T-helper 17 cell (primary cell): ENCODE results near the gene ADAT1. TPM values are rescaled to one million over a fixed set of nuclear protein-coding genes. Genes with fewer than 3 reads are reported as not detected.

Experiments
- ATAC-seq: fragments of 150-1000 bp; cut with Tn5 transposase; 2 replicates; pipeline ENCODE4 v1.10.0; 2021; ENCODE audit warnings: mild to moderate bottlenecking, moderate library complexity
- DNase-seq, 3 donors: peaks; one replicate each; pipeline versions ENCODE4 v3.0.0 to v3.0.0-alpha.2; 2020 to 2021
- H3K9me3 ChIP-seq: one replicate; pipeline ENCODE4 v1.7.0; 2013; ENCODE audit warnings: low read length, mild to moderate bottlenecking; ENCODE audit not compliant: control insufficient read depth, poor library complexity, severe bottlenecking
- H3K27ac Mint-ChIP-seq: one replicate; pipeline ENCODE4 v1.8.0; 2022; ENCODE audit warnings: mild to moderate bottlenecking, moderate library complexity, mixed read lengths
- H3K27me3 Mint-ChIP-seq: one replicate; pipeline ENCODE4 v1.8.0; 2022; ENCODE audit warnings: mixed read lengths
- H3K36me3 Mint-ChIP-seq: one replicate; pipeline ENCODE4 v1.8.0; 2022; ENCODE audit warnings: low read depth, mixed read lengths
- H3K4me1 Mint-ChIP-seq: one replicate; pipeline ENCODE4 v1.8.0; 2022; ENCODE audit warnings: mild to moderate bottlenecking, mixed read lengths
- H3K4me3 Mint-ChIP-seq: one replicate; pipeline ENCODE4 v1.8.0; 2022; ENCODE audit warnings: mild to moderate bottlenecking, moderate library complexity, mixed read lengths
- total RNA-seq, 4 donors: library from RNA in 2 of 4; stranded (reverse) in 2 of 4; gene quantifications; one replicate each; pipeline ENCODE4 v1.2.3 and lab custom pipeline; 2022 to 2026

The ADAT1 gene
- 10 to 100 TPM; 57.9 to 64.1 TPM for total RNA-seq
- 36.7 to 47.0 reads per million in 2 donors for total RNA-seq (lab: John Stamatoyannopoulos, UW)

- H3K4me1 Mint-ChIP-seq = peaks cover 51% of the 10 kb centered on the region
These were observed at the start of gene ADAT1 for GRCh38 chr16:75622761-75623605. TSS of gene ADAT1 (minus strand) at chr16:75623281. CDS start at chr16:75620799, 2,482 bp downstream.

DNA sequence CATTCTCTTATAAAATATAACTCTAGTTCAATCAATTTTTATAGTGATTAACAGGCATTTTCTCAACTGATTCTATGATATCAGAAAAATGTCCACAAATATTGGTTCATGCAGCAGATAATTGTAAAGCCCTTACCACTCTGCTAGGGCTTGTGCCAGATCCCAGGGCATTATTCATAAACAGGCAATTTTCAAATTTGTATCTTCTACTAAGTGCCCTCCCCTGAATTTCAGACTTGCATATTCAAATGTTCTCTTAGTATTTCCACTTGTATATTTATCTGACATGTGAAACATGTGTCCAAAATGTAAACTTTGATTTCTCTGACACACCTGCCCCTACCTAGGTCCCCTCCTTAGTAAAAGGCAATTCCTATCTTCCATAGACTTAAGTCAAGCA lies 44.4 kb upstream of the ADAT1 start:
- H3K27ac Mint-ChIP-seq = no peak overlapping the region
- no peak overlapping the region for H3K4me3 Mint-ChIP-seq
- ATAC-seq (no peak), DNase-seq (no peak)
- peaks cover 5% of the 10 kb centered on the region for H3K4me1 Mint-ChIP-seq
- H3K36me3 Mint-ChIP-seq = no peaks in the 10 kb centered on the region
- no peaks in the 10 kb centered on the region for H3K27me3 Mint-ChIP-seq
- H3K9me3 ChIP-seq = no peaks in the 10 kb centered on the region

More at GRCh38 chr16:75622761-75623605, at the start of gene ADAT1:
- peaks cover 17% of the 10 kb centered on the region for H3K36me3 Mint-ChIP-seq
- no peaks in the 10 kb centered on the region for H3K9me3 ChIP-seq
- peak; percentile 96 for ATAC-seq
- peak within 1 kb of the TSS; percentile 96 for H3K27ac Mint-ChIP-seq
- peak; percentile 94 to 96 (median 95) for DNase-seq
- peak within 1 kb of the TSS; percentile 96 for H3K4me3 Mint-ChIP-seq
- H3K27me3 Mint-ChIP-seq = no peaks in the 10 kb centered on the region

DNA sequence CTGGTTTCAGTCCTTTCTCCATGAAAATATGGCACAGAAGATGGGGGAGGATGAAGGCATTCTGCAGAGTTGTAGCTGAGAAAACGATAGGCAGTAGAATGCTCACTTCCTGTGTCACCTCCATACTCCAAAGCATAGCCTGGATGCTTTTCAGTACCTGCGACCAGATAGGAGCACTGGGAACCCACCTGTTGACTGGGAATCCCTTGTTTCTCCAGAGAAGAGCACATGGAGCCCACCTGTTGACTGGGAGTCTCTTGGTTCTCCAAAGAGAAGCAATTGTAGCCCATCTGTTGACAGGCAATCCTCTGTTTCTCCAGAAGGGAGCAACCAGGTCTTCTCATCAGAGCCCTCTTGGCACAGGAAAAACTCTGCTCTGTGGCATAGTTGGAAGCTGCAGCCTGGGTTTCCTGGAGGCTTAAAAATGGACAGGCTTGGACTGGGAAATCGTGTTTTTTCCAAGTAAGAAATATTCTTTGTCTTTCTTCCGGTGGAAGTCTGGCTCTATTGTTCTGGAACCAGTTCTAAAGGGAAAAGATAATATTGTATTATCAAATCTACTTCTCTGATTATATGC lies 37.7 kb upstream of the ADAT1 start:
- H3K9me3 ChIP-seq = no peaks in the 10 kb centered on the region
- Mint-ChIP-seq H3K4me3 (no peak overlapping the region), H3K4me1 (peaks cover 13% of the 10 kb centered on the region), H3K36me3 (peaks cover 10% of the 10 kb centered on the region), H3K27me3 (no peaks in the 10 kb centered on the region), H3K27ac (no peak overlapping the region)
- ATAC-seq (no peak), DNase-seq (no peak)

DNA sequence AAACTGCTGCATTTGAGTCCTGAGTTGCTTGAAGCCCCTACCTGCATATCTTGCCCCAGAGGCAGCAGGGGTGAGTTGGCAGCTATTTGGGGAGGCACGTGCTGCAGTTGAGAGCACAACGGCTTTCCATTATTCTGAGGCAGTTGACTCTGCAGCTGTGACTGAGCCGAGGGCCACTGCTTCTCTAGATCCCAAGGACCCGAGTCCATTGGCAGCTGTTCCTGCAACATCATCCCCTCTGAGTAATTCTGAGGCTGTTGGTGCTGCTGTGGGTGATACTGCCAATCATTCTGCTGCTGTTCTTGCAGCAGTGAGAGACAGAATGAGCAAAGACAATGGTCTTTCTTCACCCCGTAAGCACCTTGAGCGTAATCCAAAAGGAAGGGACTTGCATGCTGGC lies 37.2 kb upstream of the ADAT1 start:
- Mint-ChIP-seq H3K27me3 (no peaks in the 10 kb centered on the region), H3K36me3 (peaks cover 11% of the 10 kb centered on the region), H3K4me1 (peaks cover 13% of the 10 kb centered on the region), H3K4me3 (no peak overlapping the region), H3K27ac (no peak overlapping the region)
- H3K9me3 ChIP-seq = no peaks in the 10 kb centered on the region
- no peak for DNase-seq
- no peak for ATAC-seq

GRCh38 chr16:75658175-75658574 lies 35.1 kb upstream of the ADAT1 start:
- Mint-ChIP-seq H3K4me3 (no peak overlapping the region), H3K36me3 (peaks cover 13% of the 10 kb centered on the region), H3K27ac (peak overlapping the region; percentile 59), H3K4me1 (peaks cover 25% of the 10 kb centered on the region), H3K27me3 (no peaks in the 10 kb centered on the region)
- ATAC-seq (peak; percentile 23), DNase-seq (no peak)
- no peaks in the 10 kb centered on the region for H3K9me3 ChIP-seq

GRCh38 chr16:75653922-75654321 lies 30.8 kb upstream of the ADAT1 start:
- ATAC-seq (no peak), DNase-seq (no peak)
- Mint-ChIP-seq H3K36me3 (peaks cover 16% of the 10 kb centered on the region), H3K4me3 (no peak overlapping the region), H3K4me1 (peaks cover 46% of the 10 kb centered on the region), H3K27ac (peak overlapping the region; percentile 88), H3K27me3 (no peaks in the 10 kb centered on the region)
- no peaks in the 10 kb centered on the region for H3K9me3 ChIP-seq

DNA sequence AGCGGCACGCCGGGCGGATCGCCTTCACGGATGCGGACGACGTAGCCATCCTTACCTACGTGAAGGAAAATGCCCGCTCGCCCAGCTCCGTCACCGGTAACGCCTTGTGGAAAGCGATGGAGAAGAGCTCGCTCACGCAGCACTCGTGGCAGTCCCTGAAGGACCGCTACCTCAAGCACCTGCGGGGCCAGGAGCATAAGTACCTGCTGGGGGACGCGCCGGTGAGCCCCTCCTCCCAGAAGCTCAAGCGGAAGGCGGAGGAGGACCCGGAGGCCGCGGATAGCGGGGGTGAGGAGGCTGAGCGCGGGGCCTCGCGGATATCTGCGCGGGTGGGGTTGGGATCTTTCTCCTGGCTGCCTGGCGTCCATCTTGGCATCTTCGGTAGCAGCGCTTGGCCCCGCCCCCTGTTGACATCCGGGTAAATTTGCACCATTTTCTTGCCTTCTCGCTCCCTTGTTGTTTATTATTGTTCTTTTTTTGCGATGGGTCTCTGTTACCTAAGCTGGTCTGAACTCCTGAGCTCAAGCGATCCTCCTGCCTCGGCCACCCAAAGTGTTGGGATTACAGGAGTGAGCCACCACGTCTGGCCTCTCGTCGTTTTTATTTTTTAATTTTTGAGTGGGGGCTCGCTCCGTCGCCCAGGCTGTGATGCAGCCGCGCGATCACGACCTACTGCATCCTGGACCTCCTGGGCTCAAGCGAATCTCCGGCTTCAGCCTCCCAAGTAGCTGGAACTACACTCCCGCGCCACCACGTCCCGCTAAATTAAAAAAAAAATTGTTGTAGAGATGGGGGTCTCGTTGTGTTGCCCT lies 25.4 kb upstream of the ADAT1 start:
- Mint-ChIP-seq H3K27ac (peak overlapping the region; percentile 99), H3K36me3 (peaks cover 12% of the 10 kb centered on the region), H3K4me3 (peak overlapping the region; percentile 99), H3K4me1 (peaks cover 52% of the 10 kb centered on the region), H3K27me3 (no peaks in the 10 kb centered on the region)
- peak; percentile 76 to 79 (median 78) for DNase-seq
- peak; percentile 53 for ATAC-seq
- H3K9me3 ChIP-seq = no peaks in the 10 kb centered on the region

- Mint-ChIP-seq H3K27me3 (no peaks in the 10 kb centered on the region), H3K4me3 (peak within 1 kb of the TSS; percentile 99), H3K27ac (peak within 1 kb of the TSS; percentile 99), H3K4me1 (peaks cover 44% of the 10 kb centered on the region), H3K36me3 (peaks cover 12% of the 10 kb centered on the region)
- ATAC-seq (peak; percentile 86), DNase-seq (peak; percentile 88 to 94 (median 91))
- no peaks in the 10 kb centered on the region for H3K9me3 ChIP-seq
These were observed 24.6 kb upstream of the ADAT1 start, which contains the start of the genes KARS1 and TERF2IP for GRCh38 chr16:75647492-75648264. TSS of gene KARS1 (minus strand) at chr16:75647665. CDS start at chr16:75647639, 26 bp downstream. TSS of gene TERF2IP (plus strand) at chr16:75647773. CDS start at chr16:75647883, 110 bp downstream.

DNA sequence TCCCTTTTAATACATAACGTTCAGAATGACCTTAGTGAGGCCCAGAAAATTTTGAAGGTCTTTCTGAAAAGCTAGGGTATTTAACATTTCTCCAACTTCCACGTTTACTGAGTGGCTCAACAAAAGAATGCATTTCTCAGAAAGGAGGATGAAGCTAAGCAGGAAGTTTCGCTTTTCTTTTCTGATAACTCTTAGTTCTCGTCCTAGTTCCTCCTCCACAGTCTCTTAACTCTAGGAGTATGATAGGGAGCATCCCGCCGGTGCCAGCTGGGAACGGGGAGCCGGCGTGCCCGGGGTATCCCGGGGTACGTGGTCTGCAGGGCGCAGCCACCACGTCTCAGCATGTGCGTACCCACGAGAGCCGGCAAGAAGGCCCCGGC lies 24.0 kb upstream of the ADAT1 start:
- no peaks in the 10 kb centered on the region for H3K9me3 ChIP-seq
- Mint-ChIP-seq H3K27ac (peak overlapping the region; percentile 99), H3K27me3 (no peaks in the 10 kb centered on the region), H3K36me3 (peaks cover 12% of the 10 kb centered on the region), H3K4me3 (peak overlapping the region; percentile 99), H3K4me1 (peaks cover 43% of the 10 kb centered on the region)
- DNase-seq = no peak
- peak; percentile 16 for ATAC-seq

DNA sequence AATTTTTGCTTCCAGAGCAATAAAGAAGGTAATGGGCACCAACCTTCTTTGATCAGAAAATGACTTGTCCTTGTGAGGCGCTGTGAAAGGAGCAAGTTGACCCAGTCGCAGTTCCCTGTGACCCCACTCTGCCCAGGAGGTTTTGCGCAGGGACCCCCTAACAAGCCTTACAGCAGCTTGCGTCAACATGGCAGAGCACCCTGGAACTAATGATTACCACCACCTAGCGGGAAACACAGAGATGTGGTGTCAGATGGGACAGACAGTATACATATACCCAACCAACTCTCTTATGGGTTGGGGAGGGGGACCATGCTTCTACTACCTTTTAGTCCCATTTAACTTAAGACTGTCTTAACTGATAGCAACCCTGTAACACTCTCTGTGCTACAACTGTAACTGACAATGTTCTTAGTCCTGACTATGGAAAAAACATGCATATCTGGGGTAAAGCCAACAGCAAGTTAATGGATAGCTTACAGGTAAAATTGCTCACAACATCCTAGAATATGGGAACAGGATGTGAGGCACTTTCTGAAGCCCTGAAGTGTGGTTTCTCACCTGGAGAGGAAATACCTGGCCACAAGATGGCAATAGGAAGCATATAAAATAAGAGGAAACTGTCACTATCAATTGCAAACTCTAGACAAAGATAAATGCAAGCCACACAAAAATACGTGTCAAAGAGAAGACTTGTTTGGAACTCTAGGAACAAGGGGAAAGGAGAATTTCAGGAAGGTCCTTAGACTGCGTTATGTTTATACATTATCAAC lies 21.3 kb upstream of the ADAT1 start:
- no peaks in the 10 kb centered on the region for H3K9me3 ChIP-seq
- H3K27ac Mint-ChIP-seq = peak overlapping the region; percentile 94
- H3K36me3 Mint-ChIP-seq = peaks cover 7% of the 10 kb centered on the region
- H3K27me3 Mint-ChIP-seq = no peaks in the 10 kb centered on the region
- ATAC-seq = no peak
- DNase-seq = no peak
- H3K4me3 Mint-ChIP-seq = peak overlapping the region; percentile 84
- H3K4me1 Mint-ChIP-seq = peaks cover 28% of the 10 kb centered on the region

DNA sequence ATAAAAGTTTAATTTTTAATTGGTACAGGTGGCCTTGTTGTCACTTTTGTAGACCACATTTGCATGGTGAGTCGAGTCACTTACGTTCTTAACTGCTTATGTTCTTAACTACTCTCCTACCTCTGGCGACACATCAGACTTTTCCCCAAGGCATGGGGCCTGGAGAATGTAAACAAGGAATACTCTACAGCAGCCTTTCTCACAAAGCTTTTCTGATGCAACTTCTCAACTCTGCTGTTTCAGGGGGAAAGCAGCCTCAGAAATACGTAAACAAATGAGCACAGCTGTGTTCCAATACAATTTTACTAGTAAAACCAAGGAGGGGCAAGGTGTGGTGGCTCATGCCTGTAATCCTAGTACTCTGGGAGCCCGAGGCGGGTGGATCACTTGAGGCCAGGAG lies 17.5 kb upstream of the ADAT1 start:
- no peak for DNase-seq
- ATAC-seq = no peak
- Mint-ChIP-seq H3K27ac (peak overlapping the region; percentile 49), H3K4me1 (peaks cover 27% of the 10 kb centered on the region), H3K36me3 (peaks cover 6% of the 10 kb centered on the region), H3K27me3 (no peaks in the 10 kb centered on the region), H3K4me3 (no peak overlapping the region)
- no peaks in the 10 kb centered on the region for H3K9me3 ChIP-seq

- Mint-ChIP-seq H3K36me3 (peaks cover 6% of the 10 kb centered on the region), H3K27me3 (no peaks in the 10 kb centered on the region), H3K4me3 (no peak overlapping the region), H3K4me1 (peaks cover 10% of the 10 kb centered on the region), H3K27ac (peak overlapping the region; percentile 34)
- no peaks in the 10 kb centered on the region for H3K9me3 ChIP-seq
- no peak for DNase-seq
- no peak for ATAC-seq
These were observed 12.0 kb upstream of the ADAT1 start for GRCh38 chr16:75635036-75635435.
